ENCODE measurements around the gene CALML3. TPM values are rescaled to one million over a fixed set of nuclear protein-coding genes. Genes with fewer than 3 reads are reported as not detected.

Gene CALML3
- total RNA-seq, 1 experiment from 2014 or later = not detected

DNA sequence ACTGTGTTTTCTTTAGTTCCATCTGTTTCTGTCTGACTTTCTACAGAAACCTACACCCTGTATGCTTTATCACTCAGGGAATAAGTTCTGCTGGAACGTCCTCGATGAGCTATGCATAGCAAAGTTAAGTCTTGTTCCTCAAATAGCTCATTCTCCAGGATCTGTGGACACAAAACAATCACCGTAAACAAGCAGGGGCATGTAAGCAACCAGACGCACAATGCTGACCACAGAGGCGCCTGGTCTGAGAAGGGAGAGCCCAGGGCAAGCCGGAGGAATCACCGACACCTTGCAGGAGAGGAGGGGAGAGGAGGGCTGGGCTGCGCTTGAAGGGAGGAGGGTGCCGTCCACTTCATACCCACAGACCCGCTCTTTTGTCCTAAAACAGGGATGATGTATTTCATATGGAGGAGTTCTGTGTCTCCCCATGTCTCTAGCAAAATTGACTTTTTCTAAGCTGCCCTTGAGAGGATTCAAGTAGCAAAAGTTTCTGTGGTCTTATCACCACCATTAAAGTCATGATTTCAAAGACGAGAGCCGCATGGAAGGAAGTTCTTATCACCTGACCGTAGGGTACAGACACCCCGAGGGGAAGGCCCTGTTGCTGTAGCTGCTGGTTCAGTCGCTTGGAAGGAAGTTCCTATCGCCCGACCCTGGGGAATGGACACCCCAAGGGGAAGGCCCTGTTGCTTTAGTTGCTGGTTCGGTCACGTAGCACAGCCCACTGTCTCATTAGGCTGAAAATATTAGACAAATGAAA is 14.3 kb downstream of the CALML3 start:
- DNase-seq (ENCODE audit: low read depth) = no peak

DNA sequence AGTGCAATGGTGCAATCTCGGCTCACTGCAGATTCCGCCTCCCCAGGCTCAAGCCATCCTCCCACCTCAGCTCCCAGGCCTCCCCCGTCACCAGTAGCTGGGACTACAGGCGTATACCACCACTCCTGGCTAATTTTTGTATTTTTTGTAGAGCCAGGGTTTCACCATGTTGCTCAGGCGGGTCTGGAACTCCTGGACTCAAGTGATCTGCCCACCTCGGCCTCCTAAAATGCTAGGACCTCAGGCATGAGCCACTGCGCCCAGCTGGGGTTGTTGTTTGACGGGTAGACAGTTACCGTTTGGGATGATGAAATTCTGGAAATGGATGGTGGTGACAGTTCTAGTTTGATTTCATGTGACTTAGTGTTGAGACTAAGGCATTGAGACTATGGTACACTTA is 15.3 kb downstream of the CALML3 start:
- no peak for DNase-seq (ENCODE audit: low read depth)

DNA sequence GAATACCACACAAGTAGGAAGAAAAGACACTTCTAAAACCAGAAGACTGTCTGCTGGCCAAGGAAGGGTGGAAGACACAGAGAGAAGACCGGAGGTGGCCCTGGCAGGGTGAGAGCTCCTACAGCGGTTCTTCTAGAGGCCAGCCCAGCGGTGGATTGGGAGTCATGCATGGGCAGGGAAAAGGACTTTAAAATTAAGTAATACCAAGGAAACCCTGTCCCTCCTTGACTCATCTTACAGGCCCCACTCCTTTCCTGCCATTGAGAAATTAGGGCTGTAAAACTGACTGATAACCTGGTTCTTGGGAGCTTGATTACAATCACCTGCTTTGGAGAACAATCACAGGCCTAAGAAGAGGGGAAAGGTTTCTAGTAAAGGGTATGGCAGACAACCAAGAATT is 16.1 kb downstream of the CALML3 start:
- no peak for DNase-seq (ENCODE audit: low read depth)

DNA sequence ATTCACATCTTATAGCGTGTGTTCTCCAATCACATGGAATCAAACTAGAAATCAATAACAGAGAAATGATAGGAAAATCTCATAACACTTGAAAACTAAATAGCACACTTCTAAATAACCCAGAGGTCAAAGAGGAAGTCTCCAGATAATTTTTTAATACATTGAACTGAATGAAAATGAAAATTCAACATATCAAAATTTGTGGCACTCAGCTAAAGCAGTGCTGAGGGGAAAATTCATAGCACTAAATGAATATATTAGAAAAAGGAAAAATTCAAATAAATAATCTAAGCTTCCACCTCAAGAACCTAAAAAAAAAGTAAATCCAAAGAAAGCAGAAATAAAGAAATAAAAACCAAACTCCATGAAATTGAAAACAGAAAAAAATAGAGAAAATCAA is 17.3 kb downstream of the CALML3 start:
- DNase-seq (ENCODE audit: low read depth) = no peak

DNA sequence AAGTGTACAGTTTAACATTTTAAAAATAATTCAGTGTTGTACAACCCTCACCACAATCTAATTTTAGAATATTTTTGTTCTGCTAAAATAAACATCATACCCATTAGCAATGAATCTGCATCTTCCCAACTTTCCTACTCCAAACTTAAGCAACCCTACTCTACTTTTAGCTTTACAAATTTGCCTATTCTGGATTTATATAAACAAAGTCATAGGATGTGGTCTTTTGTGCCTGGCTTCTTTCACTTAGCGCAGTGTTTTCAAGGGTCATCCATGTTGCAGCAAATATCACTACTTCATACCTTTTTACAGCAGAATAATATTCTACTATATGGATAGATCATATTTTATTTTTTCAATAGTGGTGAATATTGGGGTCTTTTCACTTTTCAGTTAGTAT is 18.9 kb downstream of the CALML3 start:
- no peak for DNase-seq (ENCODE audit: low read depth)

DNA sequence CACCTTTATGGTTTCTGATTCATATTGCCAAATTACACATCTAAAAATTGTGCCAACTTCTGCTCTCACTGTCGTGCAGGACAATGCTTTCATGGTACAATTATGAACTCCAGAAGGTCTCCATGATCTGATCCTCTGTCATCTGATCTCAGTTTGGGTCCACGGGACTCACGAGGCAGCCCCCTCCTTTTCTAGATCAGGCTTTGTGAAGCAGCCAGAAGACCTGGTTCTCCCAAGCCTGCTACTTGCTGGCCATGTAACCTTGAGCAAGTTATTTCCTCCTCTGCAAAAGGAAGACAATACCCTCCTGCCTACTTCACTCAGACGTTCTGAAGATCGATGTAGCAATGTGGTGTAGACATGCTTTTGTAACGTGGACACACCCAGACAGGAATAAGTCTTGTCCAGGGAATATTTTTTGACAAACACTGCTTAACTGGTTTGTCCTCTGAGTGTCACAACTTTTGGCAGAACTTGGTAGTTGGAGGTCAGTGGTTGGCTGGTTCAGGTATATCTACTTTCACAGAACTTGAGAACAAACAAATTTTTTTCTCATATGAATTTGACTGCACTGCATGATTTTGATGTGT is 19.6 kb downstream of the CALML3 start:
- DNase-seq (ENCODE audit: low read depth) = no peak

DNA sequence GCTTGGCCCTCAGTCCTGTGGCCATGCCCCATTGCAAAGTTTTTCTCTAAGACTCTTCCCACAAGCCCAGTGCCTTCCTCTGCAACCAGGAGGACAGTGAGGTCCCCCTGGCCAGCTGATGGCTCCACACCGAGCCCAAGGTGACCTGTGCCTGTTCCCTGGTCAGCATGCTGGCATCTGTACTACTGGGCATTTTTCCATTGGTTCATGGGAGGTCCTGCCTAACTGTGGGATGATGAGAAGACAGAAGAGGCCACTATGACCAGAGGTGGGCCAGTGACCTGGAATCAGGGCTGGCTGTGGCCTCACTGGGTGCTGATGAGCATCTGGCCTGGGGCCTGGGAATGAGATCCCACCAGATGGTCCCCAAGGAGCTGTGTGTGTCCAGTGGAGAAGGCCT is 20.2 kb downstream of the CALML3 start:
- DNase-seq (ENCODE audit: low read depth) = no peak

DNA sequence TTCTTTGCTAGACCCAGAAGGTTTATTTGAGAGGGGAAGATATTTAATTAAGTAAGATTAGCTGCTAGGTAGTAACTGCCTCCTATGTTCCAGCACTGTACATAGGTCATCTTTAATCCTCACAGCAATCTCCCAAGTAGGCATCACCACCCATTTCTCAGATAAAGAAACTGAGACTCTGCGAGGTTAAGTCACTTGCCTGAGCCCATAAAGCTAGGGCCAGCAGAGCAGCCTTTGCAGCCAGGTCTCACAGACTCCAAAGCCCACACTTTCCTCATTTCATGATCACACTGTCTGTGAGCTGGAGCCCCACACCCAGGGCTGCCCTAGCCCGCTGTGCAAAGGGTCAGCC is 20.6 kb downstream of the CALML3 start:
- no peak for DNase-seq (ENCODE audit: low read depth)

DNA sequence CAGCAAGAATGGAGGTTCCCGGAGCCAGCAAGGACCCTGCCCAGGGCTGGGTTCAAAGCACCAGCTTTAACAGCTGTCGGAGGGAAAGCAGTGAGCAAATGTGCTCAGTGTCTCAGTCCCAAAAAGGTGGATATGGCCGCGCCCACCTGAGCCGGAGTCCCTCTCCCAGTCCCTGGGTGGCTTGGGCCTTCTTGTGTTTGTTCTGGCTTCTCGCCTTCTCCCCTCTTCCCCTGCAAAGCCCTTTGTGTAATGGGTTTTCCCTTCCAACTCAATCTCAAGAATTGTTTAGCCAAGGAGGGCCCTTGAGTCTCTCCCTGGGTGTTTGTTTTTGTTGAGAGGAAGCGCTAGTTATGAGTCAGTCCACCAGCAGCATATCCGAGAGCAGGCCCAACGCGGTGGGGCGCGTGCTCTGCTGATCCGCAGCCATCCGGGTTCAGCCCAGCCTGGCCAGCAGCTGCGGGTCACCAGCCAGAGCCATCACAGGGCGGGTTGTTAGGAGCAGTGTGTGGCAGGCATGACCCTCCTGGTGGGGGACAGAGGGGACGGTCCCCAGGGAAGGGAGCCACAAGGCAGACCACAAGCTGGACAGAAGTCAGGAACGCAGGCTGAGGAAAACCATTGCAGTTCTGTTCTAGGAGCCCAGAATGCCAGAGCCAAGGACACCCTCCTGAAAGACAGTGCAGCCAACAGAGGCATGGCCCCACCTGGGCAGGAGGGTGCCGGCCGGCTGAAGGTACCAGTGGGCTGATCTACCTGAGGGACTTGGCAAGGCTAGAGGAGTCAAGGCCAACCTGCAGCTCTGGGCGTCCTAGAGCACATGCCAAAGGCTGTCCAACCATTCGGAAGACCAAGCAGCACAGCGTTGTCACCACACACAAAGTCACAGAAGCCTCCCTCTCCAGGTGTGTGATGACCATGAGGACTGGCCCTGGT is 21.3 kb downstream of the CALML3 start:
- DNase-seq (ENCODE audit: low read depth) = peak; percentile 86

DNA sequence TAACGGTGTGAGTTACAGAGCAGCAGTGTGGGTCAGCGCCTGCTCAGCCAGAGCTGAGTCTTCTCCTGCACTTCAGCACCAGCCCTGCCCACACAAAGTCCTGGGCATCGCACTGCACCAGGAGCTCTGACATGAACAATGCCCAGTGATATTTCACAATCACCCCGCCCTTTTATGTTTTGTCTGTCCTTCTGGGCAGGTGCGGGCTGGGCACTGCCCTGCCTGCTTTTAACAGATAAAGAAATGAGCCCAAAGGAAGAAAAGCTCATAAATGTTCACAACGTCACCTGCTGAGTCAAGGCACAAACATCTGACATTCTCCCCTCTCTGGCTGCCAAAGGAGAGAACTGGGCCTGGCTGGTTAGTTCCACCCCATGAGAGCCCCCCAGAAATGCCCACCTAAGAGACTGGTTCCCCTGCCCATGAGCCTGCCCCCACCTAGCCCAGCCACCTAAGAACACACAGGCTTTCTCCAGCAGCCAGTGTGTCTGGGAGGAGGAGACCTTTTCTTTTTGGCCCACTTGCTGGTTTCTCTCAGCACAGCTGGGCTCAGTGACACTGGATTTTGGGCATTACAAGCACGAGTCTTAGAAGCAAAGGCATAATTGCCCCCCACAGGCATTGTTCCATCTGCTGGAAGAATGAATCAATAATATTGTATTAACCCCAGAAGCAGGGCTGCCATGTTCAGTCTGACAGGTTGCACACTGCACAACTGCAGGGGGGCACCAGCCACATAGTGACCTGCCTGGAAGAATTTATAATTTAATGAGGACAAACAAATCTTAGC is 22.3 kb downstream of the CALML3 start:
- peak; percentile 70 for DNase-seq (ENCODE audit: low read depth)

DNA sequence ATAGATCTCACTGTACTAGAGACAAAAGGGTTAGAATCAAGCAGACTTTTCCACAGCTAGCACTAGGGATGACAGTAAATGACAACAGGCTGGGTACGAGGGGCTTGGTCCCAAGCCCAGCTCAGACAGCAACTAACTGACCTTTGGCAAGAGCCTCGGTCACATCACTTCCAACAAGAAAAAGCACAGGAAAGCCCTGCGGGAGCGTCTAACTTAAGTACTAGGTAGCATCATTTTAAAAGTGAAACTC is 22.8 kb downstream of the CALML3 start:
- DNase-seq (ENCODE audit: low read depth) = no peak

DNA sequence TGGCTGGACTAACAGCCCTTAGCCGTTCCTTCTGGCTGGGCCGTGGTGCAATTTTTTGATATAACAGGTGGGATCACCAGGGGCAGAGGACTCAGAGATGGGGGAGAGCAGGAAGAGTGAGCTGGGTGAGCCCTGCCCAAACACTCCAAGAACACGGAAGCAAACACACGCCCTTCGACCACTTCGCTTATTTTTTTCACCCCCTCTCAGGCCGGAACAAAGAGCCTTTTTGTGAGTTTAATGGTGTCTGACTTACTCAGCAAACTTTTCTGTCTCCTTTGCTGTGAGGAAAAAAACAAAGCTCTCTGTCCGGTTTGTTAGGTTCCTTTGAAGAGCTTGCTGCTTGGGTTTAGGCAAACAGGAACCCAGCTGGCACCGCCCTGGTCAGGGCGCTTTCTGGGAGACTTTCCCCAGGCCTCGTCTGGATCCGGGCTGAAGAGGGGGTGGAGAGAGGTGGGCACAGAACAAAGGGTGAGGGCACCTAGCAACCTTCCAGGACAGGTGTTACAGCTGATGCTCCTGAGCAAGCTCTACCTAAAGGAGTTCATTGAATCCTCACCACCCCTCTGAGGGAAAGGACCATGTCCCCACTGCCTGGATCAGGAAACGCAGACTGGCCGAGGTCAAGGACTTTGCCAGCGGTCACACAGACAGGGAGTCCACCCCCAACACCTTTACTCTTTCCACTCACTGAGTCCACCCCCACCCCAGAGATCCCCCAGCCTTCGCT is 23.3 kb downstream of the CALML3 start:
- DNase-seq (ENCODE audit: low read depth) = peak; percentile 61

DNA sequence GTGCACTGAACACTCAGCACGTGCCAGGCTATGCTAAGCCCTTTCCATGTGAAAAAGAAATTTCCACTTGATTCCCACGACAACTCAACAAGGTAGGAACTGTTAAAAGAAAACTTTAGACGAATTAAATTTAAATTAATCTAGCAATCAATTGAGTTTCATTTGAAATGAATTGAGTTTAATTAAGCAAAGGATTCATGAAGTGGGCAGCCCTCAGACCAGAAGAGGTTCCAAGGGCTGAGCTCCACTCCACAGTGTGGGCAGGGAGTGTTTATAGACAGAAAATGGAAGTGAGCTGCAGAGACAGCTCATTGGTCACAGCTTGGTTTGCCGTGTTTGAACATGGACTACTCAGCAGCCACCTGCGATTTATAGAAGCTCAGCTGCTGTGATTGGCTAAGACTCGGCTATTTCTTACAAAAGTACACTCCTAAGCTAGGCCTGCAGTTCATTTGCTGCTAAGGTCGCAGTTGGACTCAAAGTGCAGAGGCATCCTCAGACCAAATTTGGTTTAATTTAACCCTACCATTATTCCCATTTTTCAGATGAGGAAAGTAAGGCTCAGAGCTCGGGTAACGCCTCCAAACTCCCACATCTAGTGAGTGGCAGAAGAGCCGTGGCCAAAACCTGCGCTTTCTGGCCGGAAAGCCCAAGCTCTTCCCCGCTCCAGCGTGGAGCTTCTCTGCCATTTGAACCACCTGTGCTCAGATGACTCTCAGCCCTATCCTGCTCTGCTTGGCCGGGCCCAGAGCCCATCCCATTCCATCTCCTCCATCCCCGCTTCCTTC is 24.9 kb downstream of the CALML3 start:
- no peak for DNase-seq (ENCODE audit: low read depth)

DNA sequence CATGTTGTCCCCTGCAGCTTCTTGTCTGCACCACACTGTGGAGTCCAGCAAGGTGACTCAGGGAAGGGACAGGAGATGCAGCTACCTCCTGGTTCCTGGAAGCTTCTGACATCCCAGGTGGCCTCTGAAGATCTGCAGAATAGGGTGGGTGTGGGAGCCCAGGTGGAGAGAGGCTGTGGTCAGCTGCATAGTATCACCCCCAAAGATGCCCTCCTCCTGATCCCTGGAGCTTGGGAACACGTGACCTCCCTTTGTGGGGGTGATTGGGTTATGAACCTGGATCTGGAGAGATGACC is 25.4 kb downstream of the CALML3 start:
- DNase-seq (ENCODE audit: low read depth) = no peak

DNA sequence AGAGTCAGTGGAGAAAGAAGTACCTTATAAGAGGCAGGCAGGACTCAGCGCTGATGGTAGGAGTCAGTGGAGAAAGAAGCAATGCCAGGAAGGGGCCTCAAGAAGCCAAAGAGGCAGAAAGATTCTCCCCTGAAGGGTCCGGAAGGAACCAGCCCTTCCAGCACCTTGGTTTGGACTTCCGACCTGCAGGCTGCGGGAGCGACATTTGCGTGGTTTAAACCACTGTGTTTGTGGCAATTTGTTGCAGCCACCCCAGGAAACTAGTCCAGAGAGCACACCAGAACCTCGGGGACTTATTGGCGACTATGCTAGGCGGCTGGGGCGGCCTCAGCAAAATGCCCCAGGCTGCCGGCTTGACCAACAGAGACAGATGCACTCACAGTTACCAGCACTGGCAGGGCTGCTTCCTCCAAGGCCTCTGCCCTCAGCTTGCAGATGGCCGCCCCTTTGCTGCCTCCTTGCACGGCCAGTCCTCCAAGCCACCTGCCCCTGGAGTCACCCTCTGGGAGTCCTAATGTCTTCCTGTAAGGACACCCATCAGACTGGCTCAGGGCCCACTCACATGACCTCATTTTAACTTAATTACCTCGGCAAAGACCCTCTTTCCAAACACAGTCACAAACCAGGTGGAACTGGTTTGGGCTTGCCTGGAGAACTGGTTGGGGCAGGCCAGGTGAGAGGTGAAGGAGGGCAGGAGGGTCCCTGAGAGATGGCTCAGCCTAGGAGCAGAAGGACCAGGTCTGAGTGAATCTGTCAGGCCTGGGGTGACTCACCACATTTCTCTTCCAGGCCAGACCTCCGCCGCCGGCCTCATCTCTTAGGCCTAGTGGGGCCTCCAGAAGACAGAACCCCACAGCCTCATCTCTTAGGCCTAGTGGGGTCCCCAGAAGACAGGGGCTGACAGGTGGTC is 26.1 kb downstream of the CALML3 start:
- peak; percentile 73 for DNase-seq (ENCODE audit: low read depth)

DNA sequence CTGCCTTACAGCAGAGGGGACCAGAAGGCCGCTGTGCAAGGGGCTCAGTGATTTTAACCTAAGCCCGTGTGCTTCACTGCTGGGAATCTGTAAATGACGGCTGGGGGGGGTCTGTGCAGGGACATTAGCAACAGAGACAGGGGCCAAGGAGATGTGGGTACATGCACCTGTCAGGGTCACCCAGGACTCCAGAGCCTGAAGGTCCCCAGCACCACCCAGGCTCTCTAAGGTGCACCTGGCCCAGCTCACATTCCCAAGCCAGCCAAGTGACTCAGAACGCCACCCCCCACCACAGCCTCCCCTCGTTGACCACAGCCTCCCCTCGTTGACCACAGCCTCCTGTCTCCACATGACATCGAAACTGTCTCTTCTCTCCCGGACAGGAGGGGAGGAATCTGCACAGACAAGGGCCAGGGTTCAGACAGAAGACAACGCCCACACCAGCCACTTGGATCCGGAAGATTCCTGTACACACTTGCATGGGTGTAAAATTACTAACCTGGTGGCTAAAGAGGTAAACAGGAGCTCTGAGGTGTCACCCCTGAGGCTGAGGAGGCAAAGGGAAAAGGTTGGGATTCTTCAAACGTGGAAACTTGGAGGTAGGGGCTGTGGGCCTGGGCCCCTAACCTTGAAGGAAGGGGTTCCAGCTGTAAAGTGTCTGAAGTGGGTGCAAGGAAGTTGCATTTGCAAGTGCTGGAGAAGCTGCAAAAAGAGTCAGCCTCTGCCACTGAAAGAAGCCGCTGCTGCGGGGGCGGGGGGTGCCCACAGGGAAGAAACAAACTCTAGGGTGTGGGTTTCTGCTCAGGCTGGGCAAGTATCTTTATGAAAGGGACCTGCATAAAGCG is 27.0 kb downstream of the CALML3 start:
- peak; percentile 88 for DNase-seq (ENCODE audit: low read depth)

DNA sequence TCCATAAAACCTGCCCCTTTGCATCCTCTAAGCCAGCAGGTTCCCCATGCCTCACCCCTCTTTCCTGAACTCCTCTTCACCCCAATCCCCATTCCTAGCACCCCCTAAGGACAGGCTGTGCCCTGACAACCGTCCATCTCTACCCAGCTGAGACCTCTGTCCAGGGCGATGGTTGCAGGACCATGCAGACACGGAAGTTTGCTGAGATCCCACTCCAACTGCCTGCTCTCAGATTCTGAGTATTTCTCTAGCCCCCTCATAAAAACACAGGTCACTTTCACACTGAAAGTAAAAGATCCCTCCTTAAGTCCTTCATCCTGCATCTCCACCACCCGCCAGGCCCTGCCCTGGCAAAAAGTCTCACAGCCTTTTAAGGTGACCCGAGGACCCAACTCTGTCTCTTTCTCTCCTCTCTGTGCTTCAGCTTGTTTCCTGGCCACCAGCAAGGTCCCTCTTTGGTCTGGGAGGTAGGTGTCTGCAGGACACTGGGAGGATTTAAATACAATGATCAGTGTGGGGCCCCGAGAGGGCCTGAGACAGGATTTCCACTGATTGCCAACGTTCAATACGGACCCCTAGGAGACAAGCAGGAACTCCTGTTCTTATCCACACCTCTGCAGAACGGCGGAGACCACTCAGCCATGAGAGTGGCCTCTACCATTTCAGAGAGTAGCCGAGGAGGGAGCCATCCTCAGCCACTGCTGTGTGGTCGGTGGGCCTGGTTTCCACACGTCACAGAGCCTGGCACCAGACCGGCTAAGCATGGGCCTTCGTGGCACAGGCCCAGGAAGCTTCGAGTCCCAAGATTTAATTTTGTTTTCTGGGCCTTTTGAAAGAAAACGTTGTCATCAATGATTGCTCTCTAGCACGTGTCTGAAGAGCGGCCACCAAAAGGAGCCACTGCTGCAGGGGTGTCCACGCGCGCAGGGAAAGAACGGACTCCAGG is 27.9 kb downstream of the CALML3 start:
- DNase-seq (ENCODE audit: low read depth) = no peak

Measured in Daoy (cell line).